Esophagus squamous epithelium (tissue), 4 donors: Measurements from ENCODE around the gene FLVCR2.

Experiments used
- POLR2A ChIP-seq, 4 donors: fragments of 450-650 bp; IDR thresholded peaks; one replicate each; pipeline ENCODE4 v1.6.1; 2017; ENCODE audit warnings: antibody characterized with exemption in 4 of 4, mild to moderate bottlenecking in 4 of 4, moderate library complexity in 3 of 4
- TF ChIP-seq, protein P1 (sequence below), 6 experiments: fragments of 450-650 bp in 4 of 6; fragments of 200-600 bp in 2 of 6; sonication (generic) in 2 of 6; IDR thresholded peaks; one replicate each; pipeline ENCODE4 v1.5.1; 2016 to 2019; ENCODE audit warnings: antibody characterized with exemption in 6 of 6, mild to moderate bottlenecking in 4 of 6, moderate library complexity in 4 of 6

- TF ChIP-seq, protein P1, sequence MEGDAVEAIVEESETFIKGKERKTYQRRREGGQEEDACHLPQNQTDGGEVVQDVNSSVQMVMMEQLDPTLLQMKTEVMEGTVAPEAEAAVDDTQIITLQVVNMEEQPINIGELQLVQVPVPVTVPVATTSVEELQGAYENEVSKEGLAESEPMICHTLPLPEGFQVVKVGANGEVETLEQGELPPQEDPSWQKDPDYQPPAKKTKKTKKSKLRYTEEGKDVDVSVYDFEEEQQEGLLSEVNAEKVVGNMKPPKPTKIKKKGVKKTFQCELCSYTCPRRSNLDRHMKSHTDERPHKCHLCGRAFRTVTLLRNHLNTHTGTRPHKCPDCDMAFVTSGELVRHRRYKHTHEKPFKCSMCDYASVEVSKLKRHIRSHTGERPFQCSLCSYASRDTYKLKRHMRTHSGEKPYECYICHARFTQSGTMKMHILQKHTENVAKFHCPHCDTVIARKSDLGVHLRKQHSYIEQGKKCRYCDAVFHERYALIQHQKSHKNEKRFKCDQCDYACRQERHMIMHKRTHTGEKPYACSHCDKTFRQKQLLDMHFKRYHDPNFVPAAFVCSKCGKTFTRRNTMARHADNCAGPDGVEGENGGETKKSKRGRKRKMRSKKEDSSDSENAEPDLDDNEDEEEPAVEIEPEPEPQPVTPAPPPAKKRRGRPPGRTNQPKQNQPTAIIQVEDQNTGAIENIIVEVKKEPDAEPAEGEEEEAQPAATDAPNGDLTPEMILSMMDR (IDR thresholded peaks at IDR 0.05) = no peak
- no peak for TF ChIP-seq POLR2A (IDR thresholded peaks at IDR 0.05)
These were observed 76.8 kb downstream of the FLVCR2 start for GRCh38 chr14:75655235-75655634.
